Keratinocyte (primary cell): ENCODE data around the gene ZNF789. TPM values are rescaled to one million over a fixed set of nuclear protein-coding genes. Genes with fewer than 3 reads are reported as not detected.

Experiments
- DNase-seq: peaks from one replicate; pipeline ENCODE4 v3.0.0-alpha.2; 2011; ENCODE audit warnings: low read depth, missing footprints, low spot score
- FAIRE-seq: peaks from 2 replicates; lab custom pipeline; 2011; peaks lifted over from hg19 to GRCh38; lab: Jason Lieb, UNC
- H2AFZ ChIP-seq: 2 replicates; pipeline ENCODE4 v1.6.0; 2012; ENCODE audit warnings: low read length, control low read depth, inconsistent platforms; ENCODE audit not compliant: control insufficient read depth
- H3K27ac ChIP-seq: 2 replicates; pipeline ENCODE4 v1.5.1; 2011; ENCODE audit warnings: low read length; ENCODE audit not compliant: control insufficient read depth, insufficient read depth
- H3K27me3 ChIP-seq: 3 replicates; pipeline ENCODE4 v1.6.0; 2011; ENCODE audit warnings: low read length; ENCODE audit not compliant: control insufficient read depth, insufficient read depth; ENCODE audit errors: extremely low read depth
- H3K36me3 ChIP-seq, 2 experiments: 2 replicates in 1 of 2; 3 replicates in 1 of 2; pipeline ENCODE4 v1.5.1; 2011; ENCODE audit warnings: low read length in 2 of 2, mild to moderate bottlenecking in 1 of 2; ENCODE audit not compliant: control insufficient read depth in 2 of 2, insufficient read depth in 2 of 2; ENCODE audit errors: extremely low read depth in 1 of 2
- H3K4me1 ChIP-seq: 3 replicates; pipeline ENCODE4 v1.5.1; 2011; ENCODE audit warnings: low read length; ENCODE audit not compliant: control insufficient read depth, insufficient read depth; ENCODE audit errors: extremely low read depth
- H3K4me2 ChIP-seq: 3 replicates; pipeline ENCODE4 v1.6.0; 2011; ENCODE audit warnings: low read depth, low read length; ENCODE audit not compliant: control insufficient read depth, insufficient read depth; ENCODE audit errors: extremely low read depth
- H3K4me3 ChIP-seq, 3 experiments: fragments of 200-600 bp in 1 of 3; sonication (generic) in 1 of 3; 2 replicates in 2 of 3; 3 replicates in 1 of 3; pipeline ENCODE4 v1.5.1; 2011 to 2016; ENCODE audit warnings: low read length in 3 of 3, mild to moderate bottlenecking in 3 of 3, control low read depth in 2 of 3, inconsistent platforms in 1 of 3, low read depth in 1 of 3, mixed read lengths in 1 of 3, mixed run types in 1 of 3, moderate library complexity in 1 of 3; ENCODE audit not compliant: control insufficient read depth in 2 of 3, insufficient read depth in 2 of 3; ENCODE audit errors: extremely low read depth in 1 of 3
- H3K79me2 ChIP-seq: 2 replicates; pipeline ENCODE4 v1.6.0; 2012; ENCODE audit warnings: low read length; ENCODE audit not compliant: control insufficient read depth, insufficient read depth
- H3K9ac ChIP-seq: 3 replicates; pipeline ENCODE4 v1.6.0; 2011; ENCODE audit warnings: low read length; ENCODE audit not compliant: control insufficient read depth, insufficient read depth; ENCODE audit errors: extremely low read depth
- H3K9me1 ChIP-seq: 3 replicates; pipeline ENCODE4 v1.6.0; 2011; ENCODE audit warnings: low read length; ENCODE audit not compliant: control insufficient read depth, insufficient read depth; ENCODE audit errors: extremely low read depth
- H3K9me3 ChIP-seq: 2 replicates; pipeline ENCODE4 v1.5.1; 2012; ENCODE audit warnings: low read depth, low read length; ENCODE audit not compliant: control insufficient read depth
- H4K20me1 ChIP-seq: 3 replicates; pipeline ENCODE4 v1.6.0; 2011; ENCODE audit warnings: low read length; ENCODE audit not compliant: control insufficient read depth, insufficient read depth; ENCODE audit errors: extremely low read depth
- CTCF ChIP-seq, 3 experiments: IDR thresholded peaks in 1 of 3; conservative IDR thresholded peaks in 1 of 3; optimal IDR thresholded peaks in 1 of 3; 2 replicates in 2 of 3; 3 replicates in 1 of 3; pipeline versions ENCODE3 to v1.5.1; 2011; ENCODE audit warnings: low read length in 3 of 3, mild to moderate bottlenecking in 3 of 3, moderate library complexity in 2 of 3, control low read depth in 1 of 3, inconsistent platforms in 1 of 3; ENCODE audit not compliant: insufficient read depth in 2 of 3; ENCODE audit errors: extremely low read depth in 1 of 3
- EZH2 ChIP-seq: IDR thresholded peaks from one replicate; pipeline ENCODE4 v1.6.1; 2012; ENCODE audit warnings: inconsistent platforms, mild to moderate bottlenecking, low read length, moderate library complexity
- dilution Hi-C: fragments of 300-500 bp; cut with MboI; formaldehyde crosslinking; loops from one replicate; pipeline ENCODE4 v1.7.0; 2020; ENCODE audit warnings: low sequenced_read_pairs; ENCODE audit not compliant: extremely low pct_ligation_motif_present
- polyA plus RNA-seq, 5 experiments: library from polyadenylated mRNA; depleted of rRNA in 3 of 5; stranded (reverse) in 3 of 5; stranded (forward) in 1 of 5; unstranded in 1 of 5; fragments of >200 nt; gene quantifications; 1 replicate in 1 of 5; 2 replicates in 3 of 5; 3 replicates in 1 of 5; pipeline versions ENCODE4 v1.2.1 to v1.2.3, GENCODE V29; 2011 to 2012; ENCODE audit warnings: missing spikeins in 2 of 5, low read depth in 1 of 5, low replicate concordance in 1 of 5

ZNF789 gene
- polyA plus RNA-seq, 1 donor (not counting 4 experiments of a cell fraction or from before 2014, with no cell fraction given), result 17.5 TPM

- DNase-seq, result no peak
- Histone ChIP-seq H3K4me3 (no peak overlapping the region), H3K9ac (no peak overlapping the region), H3K27me3 (no peaks in the 10 kb centered on the region), H3K4me2 (no peak overlapping the region), H3K79me2 (peaks cover 57% of the 10 kb centered on the region), H3K27ac (no peak overlapping the region), H3K9me1 (no peaks in the 10 kb centered on the region), H3K4me1 (peaks cover 6% of the 10 kb centered on the region), H2AFZ (no peak overlapping the region), H3K9me3 (no peaks in the 10 kb centered on the region), H4K20me1 (no peaks in the 10 kb centered on the region), H3K36me3 (peaks cover 8 to 13% of the 10 kb centered on the region in 2 experiments)
- TF ChIP-seq CTCF (optimal IDR thresholded peaks at IDR 0.05 in 1 of 3, IDR thresholded peaks at IDR 0.05 in 1 of 3, conservative IDR thresholded peaks at IDR 0.05 in 1 of 3; ENCODE audit: extremely low read depth in 1 of 3, insufficient read depth in 2 of 3, low read length in 3 of 3), result no peak
- TF ChIP-seq EZH2, result no peak
- FAIRE-seq, result no peak
- dilution Hi-C loops, result no loop called here
These were observed 3.4 kb downstream of the ZNF789 start for GRCh38 chr7:99476107-99476506.

- dilution Hi-C loops, result no loop called here
- FAIRE-seq (no peak), DNase-seq (no peak)
- H3K79me2 ChIP-seq, result peaks cover 49% of the 10 kb centered on the region
- no peak overlapping the region for H3K4me3 ChIP-seq
- H3K27ac ChIP-seq, result no peak overlapping the region
- H3K9ac ChIP-seq, result no peak overlapping the region
- TF ChIP-seq CTCF (optimal IDR thresholded peaks at IDR 0.05 in 1 of 3, IDR thresholded peaks at IDR 0.05 in 1 of 3, conservative IDR thresholded peaks at IDR 0.05 in 1 of 3; ENCODE audit: extremely low read depth in 1 of 3, insufficient read depth in 2 of 3, low read length in 3 of 3) (no peak), EZH2 (no peak)
- no peaks in the 10 kb centered on the region for H4K20me1 ChIP-seq
- H3K4me1 ChIP-seq, result peaks cover 2% of the 10 kb centered on the region
- H3K4me2 ChIP-seq, result no peak overlapping the region
- no peaks in the 10 kb centered on the region for H3K9me1 ChIP-seq
- no peaks in the 10 kb centered on the region for H3K9me3 ChIP-seq
- no peak overlapping the region for H2AFZ ChIP-seq
- H3K27me3 ChIP-seq, result no peaks in the 10 kb centered on the region
- H3K36me3 ChIP-seq, result peaks cover 8 to 14% of the 10 kb centered on the region in 2 experiments
These were observed 6.1 kb downstream of the ZNF789 start for GRCh38 chr7:99478464-99479440.
